CD4-positive, alpha-beta T cell treated with Interleukin-15 for 4 hours (primary cell): ENCODE measurements around the gene GIGYF2.

Source experiments
- DNase-seq: peaks from one replicate; pipeline ENCODE4 v3.0.0-alpha.2; 2020; ENCODE audit warnings: low spot score

GIGYF2 gene

DNA sequence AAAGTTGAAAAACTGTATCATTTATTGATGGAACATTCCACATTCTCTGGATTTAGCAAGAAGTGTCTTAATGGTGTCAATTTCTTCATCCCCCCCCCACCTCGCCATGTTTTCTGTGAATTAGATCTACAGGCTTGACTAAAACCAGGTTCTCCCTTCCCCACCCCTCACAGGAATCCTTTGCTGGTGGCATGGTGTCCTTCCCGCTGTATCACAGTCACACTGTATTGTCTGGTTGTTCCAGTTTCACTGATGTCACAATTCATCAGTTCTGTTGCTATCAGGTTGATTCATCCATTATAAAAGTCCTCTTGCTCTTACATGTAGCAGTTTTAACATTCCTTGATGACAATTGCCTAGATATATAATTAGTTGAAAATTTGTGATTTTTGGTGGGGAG, 166.9 kb downstream of the GIGYF2 start:
- DNase-seq = no peak

DNA sequence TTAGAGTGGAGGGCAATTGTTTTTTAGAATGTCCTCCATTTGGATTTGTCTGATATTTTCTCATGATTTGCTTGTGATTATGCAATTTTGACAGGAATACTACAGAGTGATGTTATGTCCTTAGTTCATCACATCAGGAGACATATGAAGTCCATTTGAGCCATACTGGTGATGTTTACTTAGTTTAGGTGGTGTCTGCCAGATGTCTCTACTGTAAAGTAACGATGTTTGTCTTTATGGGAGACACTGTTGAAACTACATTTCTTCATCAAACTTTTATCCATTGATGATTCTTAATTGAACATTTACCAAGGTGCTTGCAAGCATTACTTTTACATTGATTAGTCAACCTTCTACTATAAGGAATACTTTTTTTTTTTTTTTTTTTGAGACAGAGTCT, 168.0 kb downstream of the GIGYF2 start:
- DNase-seq = no peak

DNA sequence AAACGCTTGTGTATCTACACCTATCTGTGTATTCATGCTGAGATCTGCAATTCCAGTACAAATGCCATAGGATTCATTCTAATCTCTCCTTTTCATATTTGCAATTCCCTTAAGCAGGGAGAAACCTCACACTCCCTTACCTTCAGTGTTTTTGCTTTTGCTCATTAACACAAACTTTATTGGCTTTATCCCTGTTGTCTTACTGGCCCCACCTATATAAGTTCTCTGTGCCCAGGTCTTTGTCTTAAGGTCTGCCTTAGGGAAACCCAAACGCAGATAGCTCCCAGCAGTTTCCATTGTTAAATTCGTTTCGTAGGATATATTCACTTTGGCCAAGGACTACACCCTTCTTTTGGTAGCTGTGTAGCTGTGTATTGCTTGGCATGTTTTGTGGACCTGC, 169.0 kb downstream of the GIGYF2 start:
- DNase-seq = no peak

DNA sequence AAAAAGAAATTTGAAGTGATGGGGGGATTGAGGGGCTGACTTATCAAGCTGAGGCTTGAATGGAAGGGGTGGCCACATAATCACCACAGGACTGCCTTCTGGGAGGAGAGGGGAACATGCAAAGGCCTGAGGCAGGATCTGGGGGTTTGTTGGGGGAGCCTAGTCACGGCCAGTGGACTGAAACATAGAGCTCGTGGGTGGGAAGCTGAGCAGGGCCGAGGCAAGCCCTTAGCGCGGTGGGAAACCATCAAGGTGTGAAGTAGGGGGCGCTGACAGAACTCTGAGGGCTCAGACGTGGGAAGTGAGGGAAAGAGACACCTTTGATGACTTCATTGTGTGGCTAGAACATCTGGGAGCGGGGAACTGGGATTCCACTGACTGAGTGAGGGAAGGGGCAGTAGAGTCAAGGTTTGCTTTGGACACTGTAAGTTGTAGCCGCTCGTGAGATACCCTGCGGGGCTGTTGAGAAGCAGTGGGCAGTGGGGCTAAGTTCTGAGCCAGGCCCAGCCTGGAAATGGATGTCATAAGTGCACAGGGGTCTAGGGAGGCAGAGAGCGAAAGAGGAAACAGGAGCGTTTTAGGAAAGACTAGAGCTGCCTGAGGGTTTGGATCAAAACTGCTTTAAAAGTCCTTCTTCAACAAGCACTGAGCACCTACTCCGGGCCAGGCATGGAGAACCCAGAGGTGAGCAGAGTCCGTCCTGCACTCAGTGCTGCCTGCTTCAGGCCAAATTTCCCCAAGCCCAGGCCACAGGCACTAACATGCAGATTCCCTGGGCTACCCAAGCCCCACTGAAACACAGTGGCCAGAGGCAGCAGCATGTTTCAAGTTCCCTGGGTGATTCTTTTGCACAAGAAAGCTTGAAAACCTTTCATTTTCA, 172.2 kb downstream of the GIGYF2 start:
- DNase-seq = no peak

DNA sequence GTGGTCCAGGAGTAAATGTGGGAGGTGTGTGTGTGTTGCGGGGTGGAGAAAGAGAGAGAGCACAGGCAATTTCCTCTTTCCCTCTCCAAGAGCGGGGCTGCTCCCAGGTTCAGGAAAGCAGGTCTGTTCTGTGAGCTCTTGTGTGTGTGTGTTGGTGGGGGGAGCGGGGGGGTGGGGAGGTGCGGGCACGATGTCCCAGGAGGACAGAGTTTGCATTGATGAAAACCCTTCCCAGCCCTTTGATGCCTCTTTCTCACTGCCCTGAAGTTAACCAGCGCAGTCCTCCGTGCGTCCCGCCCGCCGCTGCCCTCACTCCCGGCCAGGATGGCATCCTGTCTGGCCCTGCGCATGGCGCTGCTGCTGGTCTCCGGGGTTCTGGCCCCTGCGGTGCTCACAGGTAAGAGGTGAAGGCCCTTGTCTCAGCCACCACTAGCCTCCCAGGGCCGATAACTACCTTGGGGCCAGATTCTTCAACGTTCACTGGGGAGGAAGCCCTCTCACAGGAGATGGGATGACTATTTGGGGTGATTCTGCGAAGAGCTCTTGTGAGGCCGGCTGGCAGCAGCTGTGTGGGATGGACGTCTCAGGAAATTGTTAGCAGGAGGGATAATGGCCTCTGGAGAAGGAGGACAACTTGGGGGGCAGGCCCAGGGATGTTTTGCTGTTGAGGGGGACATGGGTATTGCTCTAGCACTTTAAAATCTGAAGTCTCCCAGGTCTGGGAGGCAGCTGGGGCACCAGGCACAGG, 173.1 kb downstream of the GIGYF2 start, which contains the start of gene SNORC:
Gene SNORC (plus strand): TSS at position 247 of the 748 bp plus-strand sequence. CDS start 78 bp downstream, at position 325.
- DNase-seq = no peak

DNA sequence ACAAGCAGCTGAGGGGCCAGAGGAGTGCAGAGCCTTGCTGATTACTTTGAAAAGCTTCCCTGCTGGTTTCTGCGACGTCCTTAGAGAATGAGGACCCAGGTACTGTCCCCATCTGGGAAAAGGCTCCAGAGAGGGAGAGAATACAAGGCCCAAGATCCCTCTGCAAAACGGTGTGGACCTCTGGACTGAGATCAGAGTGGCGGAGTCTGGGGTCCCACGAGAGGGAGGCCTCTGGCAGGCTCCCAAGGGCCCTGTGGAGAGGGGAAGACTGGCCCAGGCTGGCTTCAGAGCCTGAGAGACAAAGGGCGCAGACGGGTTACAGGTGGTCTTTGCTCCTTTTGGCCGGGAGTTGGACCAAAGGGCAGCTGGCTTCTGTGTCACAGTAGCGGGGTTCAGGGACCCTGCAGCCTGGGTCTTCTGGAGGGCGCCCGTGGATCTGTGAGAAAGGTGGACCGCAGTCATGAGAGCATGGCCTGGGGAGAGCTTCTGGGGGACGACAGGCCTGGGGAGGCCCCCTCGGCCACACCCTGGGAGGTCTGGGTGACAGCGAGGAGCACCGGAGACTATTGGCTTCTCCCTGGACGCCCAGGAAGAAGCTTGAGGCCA, 173.7 kb downstream of the GIGYF2 start:
- no peak for DNase-seq

DNA sequence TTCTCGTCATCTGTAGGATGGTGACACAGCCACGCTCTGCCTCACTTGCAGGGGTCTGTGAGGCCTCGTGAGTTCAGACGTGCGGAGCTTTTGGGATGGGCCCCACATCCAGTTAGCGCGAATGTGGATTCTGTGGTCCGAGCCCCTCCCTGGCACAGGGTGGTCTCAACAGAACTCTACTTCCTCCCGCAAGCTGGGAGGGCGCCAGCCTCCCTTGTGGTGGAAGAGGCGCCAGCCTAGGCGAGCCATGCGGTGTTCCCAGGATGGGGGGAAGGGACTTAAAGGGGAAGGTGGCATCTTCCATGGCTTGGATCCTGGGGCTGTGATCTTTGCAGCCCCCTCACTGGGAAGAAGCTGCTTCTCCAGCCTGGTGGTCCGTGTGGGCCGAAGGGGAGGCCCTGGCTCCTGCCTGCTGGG, 174.3 kb downstream of the GIGYF2 start:
- DNase-seq = no peak

DNA sequence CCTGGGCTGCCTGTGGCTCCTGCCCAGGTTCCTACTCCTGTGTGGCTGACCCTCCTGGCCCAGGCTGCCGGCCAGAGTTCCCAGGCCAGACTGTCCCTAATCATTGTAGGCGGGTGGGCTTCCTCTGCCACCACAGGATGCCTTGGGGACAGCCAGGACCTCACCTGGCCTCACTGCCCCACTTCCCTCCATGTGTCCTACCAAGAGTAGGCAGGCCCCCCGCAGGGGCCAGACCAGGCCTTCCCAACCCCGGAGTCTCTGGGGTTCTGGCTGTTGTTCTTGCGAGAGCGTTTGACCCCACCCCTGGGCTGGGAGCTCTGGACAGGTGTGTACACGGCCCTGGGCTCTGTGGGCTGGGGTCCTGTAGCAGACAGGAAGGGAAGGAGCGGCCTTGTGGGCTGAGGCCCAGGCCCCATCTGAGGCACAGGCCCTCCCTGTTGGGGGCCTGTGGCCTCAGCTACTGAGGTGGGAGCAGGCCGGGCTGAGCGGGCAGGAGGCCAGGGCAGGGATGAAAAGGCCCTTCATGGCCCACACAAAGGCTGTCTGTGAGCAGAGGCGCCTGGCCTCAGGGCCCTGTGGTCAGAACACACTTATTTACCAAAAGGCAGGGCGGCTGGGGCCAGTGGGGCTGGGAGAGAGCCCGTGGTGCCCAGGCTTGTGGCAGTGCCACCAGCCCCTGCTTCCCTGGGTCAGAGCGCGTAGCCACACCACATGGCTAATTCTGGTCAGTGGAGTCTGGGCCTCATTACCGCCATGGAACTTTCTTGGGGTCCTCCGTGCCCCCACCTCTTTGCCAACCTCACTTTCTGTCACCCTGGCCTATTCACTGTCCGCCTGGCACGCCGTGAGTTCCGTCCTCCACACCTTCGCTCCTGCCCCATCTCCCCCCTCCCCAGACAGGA, 175.0 kb downstream of the GIGYF2 start:
- DNase-seq = no peak

DNA sequence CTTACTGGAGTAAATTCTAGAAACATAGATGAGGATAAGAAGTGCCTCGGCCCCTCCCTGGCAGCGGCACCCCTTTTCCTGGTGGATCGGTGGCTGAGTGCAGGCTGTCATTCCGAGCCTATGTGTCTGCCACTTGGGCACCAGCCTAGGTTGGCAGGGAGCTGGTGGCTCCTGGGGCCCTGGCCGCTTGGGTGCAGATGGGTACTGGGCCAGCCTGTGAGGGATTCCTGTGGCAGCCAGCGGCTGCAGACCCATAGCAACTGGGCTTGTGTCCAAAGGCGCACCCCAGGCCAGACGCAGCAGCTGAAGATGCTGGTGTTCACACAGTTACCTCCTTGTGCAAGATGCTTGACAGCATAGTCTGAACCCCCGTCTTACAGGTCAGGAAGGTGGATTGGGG, 175.7 kb downstream of the GIGYF2 start:
- DNase-seq = no peak

DNA sequence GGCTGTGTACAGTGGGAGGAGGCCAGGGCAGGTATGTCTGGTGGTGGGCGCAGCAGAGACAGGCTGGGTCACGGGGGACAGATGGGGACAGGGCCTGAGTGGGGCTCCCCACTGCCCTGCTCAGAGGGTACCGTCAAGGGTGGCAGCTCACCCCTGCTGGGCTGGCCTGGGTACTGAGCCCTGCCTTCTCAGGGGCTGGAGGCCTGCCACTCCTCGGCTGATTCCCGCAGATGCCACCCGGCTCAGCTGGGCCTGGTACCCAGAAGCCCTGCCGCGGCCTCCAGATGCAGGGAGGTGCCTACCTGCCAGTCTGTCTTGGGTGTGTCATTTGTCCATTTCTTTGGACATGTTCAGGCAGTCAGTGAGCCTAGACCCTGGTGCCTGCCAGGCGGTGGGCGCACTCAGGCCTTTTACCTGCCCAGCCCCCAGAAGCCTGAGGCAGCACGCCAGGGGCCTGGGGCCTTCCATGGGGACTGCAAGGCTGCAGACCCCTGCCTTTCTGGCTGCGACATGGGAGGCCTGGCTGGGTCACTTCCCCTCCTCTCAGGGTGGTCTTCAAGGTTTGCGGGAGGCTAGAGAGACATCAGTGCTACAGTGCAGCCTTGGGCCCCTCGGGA, 176.3 kb downstream of the GIGYF2 start:
- DNase-seq = no peak

DNA sequence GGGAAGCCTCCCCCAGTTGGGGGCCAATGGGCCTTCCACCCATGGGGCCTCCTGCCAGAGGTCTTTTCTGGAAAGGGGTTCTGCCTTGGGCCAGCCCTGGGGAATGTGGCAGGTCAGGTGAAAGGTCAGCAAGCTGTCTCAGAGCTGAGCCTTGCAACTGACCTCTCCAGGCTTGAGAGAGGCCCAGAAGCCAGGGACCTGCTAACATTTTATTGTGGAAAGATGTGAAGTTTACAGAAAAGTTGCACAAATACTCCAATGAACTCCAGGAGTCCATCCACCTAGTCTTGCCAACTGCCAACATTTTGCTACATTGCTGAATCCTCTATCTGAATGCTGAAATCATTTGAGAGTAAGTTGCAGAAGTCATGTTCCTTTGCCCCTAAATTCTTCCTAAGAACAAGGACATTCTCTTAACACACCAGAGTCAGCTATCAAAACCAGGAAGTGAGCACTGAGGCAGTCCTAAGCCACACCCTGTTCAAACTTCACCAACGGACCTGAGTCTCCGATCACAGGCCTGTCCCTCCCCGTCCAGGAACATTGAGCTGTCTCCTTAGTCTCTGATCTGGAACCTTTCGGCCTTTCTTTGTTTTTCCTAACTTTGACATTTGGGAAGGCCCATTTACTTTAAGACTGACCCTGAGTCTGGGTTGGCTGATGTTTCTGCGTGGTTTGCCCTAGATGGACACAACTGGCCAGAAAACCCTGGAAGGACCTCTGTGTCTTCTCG, 176.9 kb downstream of the GIGYF2 start:
- DNase-seq = no peak

DNA sequence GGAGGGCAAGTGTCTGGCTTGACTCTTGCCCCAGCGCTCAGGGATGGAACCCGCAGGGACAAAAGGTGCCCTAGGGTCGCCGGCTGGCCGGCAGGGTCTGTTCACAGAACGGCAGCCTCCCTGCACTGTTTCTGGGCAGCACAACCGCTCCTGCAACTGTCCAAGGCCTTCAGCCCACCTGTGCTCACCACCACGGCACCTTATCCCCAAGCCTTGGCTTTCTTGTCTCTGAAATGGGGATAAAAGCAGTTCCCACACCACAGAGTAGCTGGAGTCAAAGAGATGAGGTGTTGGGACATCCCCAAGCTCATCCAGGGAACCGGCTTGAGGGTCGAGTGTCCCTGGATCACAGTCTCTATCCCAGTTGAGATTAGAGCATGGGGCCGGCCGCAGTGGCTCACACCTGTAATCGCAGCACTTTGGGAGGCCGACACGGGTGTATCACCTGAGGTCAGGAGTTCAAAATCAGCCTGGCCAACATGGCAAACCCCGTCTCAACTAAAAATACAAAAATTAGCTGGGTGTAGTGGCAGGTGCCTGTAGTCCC, 177.6 kb downstream of the GIGYF2 start:
- no peak for DNase-seq

DNA sequence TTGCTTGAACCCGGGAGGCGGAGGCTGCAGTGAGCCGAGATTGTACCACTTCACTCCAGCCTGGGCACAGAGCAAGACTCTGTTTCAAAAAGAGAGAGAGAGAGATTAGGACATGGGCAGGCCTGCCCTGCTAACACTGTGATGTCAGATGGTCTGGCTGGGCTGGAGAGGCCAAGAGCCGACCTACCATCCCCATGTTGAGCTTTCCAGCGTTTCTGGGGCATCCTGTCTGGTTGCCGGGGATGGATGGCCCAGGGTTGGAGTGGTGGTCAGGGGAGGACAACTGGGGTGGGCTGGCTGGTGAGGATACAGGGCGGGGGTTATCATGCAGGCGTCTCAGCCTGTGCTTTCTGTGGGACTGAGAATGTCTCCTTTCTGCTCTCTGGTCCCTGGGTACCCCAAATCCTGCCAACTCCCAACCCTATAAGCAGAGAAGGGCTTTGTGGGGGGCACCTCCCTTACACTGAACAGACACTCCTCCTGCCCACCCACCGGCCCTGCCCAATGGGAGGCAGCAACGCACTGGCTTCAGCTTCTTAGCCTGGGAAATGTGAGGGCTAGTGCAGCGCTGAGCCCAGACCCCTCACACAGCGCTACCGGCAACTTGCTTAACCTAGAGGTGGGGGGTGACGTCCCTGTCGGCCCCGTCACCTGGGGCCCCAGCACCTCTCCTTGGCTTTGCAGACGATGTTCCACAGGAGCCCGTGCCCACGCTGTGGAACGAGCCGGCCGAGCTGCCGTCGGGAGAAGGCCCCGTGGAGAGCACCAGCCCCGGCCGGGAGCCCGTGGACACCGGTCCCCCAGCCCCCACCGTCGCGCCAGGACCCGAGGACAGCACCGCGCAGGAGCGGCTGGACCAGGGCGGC, 178.4 kb downstream of the GIGYF2 start:
- no peak for DNase-seq

DNA sequence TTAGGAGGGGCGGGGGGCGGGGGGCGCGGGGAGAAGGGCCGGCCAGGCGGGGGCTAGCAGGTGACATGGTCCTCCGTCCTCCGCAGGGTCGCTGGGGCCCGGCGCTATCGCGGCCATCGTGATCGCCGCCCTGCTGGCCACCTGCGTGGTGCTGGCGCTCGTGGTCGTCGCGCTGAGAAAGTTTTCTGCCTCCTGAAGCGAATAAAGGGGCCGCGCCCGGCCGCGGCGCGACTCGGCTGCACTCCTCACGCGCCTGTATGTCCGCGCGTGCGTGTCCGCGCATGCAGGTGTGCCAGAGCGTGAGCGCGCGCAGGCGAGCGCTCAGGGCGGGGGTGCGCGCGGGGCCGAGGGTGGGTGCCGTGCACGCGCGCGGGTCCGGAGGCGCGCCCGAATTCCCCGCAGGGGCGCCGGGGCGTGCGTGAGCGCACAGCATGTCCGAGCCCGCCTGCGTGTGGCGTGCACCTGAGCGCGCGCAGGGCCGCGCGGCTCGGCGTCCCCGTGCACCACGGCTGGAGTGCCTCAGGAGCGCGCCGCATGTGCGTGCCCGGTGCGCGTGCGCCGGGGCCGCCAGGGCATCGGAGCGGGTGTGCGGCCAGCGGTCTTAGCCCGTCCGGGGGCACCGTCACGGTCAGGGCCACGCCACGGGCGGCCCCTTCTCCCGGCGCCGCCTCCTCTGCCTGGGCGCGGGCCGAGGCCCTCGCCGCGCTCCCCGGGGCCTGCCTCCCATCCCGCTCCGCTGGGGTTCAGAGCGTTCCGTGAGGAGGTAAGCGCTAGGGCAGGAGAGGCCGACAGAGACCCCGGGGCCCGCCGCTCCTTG, 179.2 kb downstream of the GIGYF2 start:
- peak; percentile 14 for DNase-seq

DNA sequence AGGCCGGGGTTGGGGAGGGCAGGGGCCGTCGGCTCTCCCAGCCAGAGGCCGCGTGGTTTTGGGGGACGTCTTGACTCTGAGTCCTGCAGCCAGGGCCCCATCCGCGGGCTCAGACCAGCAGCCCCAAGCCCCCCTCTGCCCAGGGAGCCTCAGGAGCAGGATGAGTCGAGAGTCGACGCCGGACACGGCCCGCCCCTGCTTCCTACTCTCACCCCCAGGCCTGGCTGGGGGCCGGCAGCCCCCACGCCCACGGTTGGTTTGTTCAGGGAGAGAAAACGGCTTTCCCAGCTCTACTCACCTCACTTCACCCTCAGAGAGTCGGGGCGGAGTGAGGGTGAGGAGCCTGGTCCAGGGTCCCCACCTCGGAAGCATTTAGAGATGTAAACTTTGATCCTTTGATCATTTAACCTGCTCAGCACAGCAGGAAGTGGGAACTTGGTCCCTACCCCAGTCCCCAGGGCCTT, 179.9 kb downstream of the GIGYF2 start:
- no peak for DNase-seq

DNA sequence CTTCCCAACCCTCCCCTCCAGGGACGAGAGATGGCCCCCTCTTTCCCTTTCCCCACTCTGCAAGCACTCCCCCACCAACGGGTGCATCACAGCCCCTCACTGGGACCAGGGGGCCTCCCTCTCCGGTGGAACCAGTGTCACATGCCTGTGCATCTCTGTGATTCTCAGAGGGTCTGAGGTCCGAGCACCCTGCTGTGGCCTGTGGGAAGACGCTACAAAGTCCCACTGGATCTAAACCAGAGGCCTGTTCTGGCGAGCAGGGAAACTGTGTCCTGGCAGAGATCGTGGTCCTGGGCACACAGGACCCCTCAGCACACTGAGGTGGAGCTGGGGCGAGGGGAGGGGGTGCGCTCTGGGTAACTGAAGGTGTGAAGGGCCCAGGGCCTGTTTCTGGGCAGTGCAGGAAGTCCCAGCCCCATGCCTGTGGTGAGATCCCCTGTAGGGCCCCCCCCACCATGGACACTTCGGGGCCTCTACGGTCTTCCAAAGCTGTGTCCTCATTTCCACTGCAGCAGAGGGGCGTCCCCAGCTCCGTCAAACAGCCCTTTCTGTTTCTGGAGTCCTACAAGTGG, 180.9 kb downstream of the GIGYF2 start:
- no peak for DNase-seq

DNA sequence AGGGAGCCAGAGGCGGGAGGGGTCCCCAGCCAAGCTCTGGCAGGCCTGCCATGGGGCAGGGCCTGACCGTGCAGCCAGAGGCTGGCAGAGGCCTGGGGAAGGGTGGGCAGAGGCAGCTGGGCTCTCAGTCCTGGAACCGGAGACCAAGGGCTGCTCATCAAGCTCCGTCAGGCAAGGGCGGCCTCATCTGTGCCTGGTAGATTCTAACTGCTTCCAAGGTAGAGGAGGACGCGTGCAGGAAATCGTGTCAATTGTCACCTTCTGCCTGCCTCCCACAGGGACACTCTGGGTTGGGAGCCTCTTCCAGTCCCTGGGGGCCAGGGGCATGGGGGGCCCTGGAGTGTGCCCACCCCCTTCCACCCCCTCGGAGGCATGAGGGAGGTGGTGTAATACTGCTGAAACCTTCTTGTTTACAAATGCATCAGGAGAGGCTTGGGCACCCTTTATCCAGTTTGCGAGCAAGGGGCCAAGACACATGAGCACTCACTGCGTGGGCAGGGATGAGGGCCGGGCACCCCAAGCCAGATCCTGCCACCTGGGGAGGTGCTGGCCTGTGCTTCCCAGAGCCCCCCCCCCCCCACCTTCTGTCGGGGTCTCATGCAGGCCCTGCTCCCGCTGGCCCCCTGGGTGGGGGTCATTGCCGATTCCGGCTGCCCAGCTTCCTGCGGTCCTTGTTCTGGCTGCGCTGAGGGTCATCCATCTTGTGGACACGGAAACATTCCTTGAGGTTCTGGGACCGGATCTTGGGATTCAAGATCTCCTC, 181.9 kb downstream of the GIGYF2 start:
- no peak for DNase-seq
